HG03135 (cell line): Measurements from ENCODE around the gene YEATS4.

ENCODE experiments used
- ATAC-seq: cut with Tn5 transposase; IDR thresholded peaks from one replicate; pipeline ENCODE4 v1.9.1; 2021; ENCODE audit warnings: mild to moderate bottlenecking, moderate library complexity; ENCODE audit not compliant: unreplicated experiment

Gene YEATS4

GRCh38 chr12:69388371-69388770 lies 28.8 kb downstream of the YEATS4 start:
- no peak for ATAC-seq

GRCh38 chr12:69389831-69390230 lies 30.3 kb downstream of the YEATS4 start:
- no peak for ATAC-seq

GRCh38 chr12:69392179-69392928 lies 32.8 kb downstream of the YEATS4 start:
- no peak for ATAC-seq

GRCh38 chr12:69396041-69396440 lies 36.5 kb downstream of the YEATS4 start:
- ATAC-seq = no peak

GRCh38 chr12:69396963-69397362 lies 37.4 kb downstream of the YEATS4 start:
- no peak for ATAC-seq

GRCh38 chr12:69397978-69398377 lies 38.4 kb downstream of the YEATS4 start:
- no peak for ATAC-seq

GRCh38 chr12:69401940-69402339 lies 42.4 kb downstream of the YEATS4 start:
- ATAC-seq = no peak

GRCh38 chr12:69404851-69405565 lies 45.5 kb downstream of the YEATS4 start:
- no peak for ATAC-seq

GRCh38 chr12:69405566-69405865 lies 46.0 kb downstream of the YEATS4 start:
- ATAC-seq = no peak

- ATAC-seq = no peak
Observed at GRCh38 chr12:69406217-69406616, 46.7 kb downstream of the YEATS4 start.

GRCh38 chr12:69410571-69410970 lies 51.0 kb downstream of the YEATS4 start:
- no peak for ATAC-seq

GRCh38 chr12:69412655-69413054 lies 53.1 kb downstream of the YEATS4 start:
- ATAC-seq = no peak

GRCh38 chr12:69415471-69416275 lies 56.1 kb downstream of the YEATS4 start:
- no peak for ATAC-seq

GRCh38 chr12:69417231-69417630 lies 57.7 kb downstream of the YEATS4 start:
- ATAC-seq = no peak

- ATAC-seq = no peak
Observed at GRCh38 chr12:69417741-69418167, 58.2 kb downstream of the YEATS4 start.

- no peak for ATAC-seq
Observed at GRCh38 chr12:69419701-69420100, 60.2 kb downstream of the YEATS4 start.

- no peak for ATAC-seq
Observed at GRCh38 chr12:69421548-69421947, 62.0 kb downstream of the YEATS4 start.

- no peak for ATAC-seq
Observed at GRCh38 chr12:69423037-69423905, 63.7 kb downstream of the YEATS4 start.

GRCh38 chr12:69425417-69425816 lies 65.9 kb downstream of the YEATS4 start:
- no peak for ATAC-seq

- no peak for ATAC-seq
Observed at GRCh38 chr12:69428351-69429073, 69.0 kb downstream of the YEATS4 start.
